ENCODE measurements around the gene REX1BD. TPM values are rescaled to one million over a fixed set of nuclear protein-coding genes. Genes with fewer than 3 reads are reported as not detected.

The REX1BD gene
- total and polyA plus RNA-seq, 10 of the 15 experiments (the other 5 are each of a cell fraction or from before 2014, with no cell fraction given) = 1.1 to 101 (median 35.0) TPM

GRCh38 chr19:18543814-18544475, 44.7 kb upstream of the REX1BD start (continued):
- TF ChIP-seq ZBTB4 (CRISPR knock-in tag; IDR thresholded peaks at IDR 0.05) (no peak), MYC (IDR thresholded peaks at IDR 0.05; ENCODE audit: insufficient read depth, insufficient read length, insufficient replicate concordance, low read length, severe bottlenecking) (no peak), EGR1 (IDR thresholded peaks at IDR 0.05; ENCODE audit: borderline replicate concordance in 1 of 2, low read depth in 2 of 2, low read length in 2 of 2) (no peak), MEF2B (IDR thresholded peaks at IDR 0.05; ENCODE audit: partially characterized antibody, poor library complexity, severe bottlenecking) (no peak), NKRF (conservative IDR thresholded peaks at IDR 0.05) (no peak), JUNB (IDR thresholded peaks at IDR 0.05) (no peak), ZBTB40 (IDR thresholded peaks at IDR 0.05; ENCODE audit: borderline replicate concordance) (no peak), SP1 (IDR thresholded peaks at IDR 0.05; ENCODE audit: low read depth, low read length) (peak; percentile 18), EED (IDR thresholded peaks at IDR 0.05; ENCODE audit: low read depth) (no peak), HDGF (IDR thresholded peaks at IDR 0.05) (peak; percentile 58; the same call in 1 of the 2 replicates), CHD1 (IDR thresholded peaks at IDR 0.05; ENCODE audit: low read depth, low read length) (no peak), PAX5 (IDR thresholded peaks at IDR 0.05; ENCODE audit: borderline replicate concordance, low read depth, low read length) (no peak), NR2C1 (IDR thresholded peaks at IDR 0.05) (no peak), BHLHE40 (IDR thresholded peaks at IDR 0.05; ENCODE audit: borderline replicate concordance in 1 of 2, low read depth in 2 of 2, low read length in 1 of 2) (peak in 1 of 2 experiments; percentile 40; a peak in 1 of 4 replicates), ELK1 (IDR thresholded peaks at IDR 0.05; ENCODE audit: low read depth, low read length) (0 out of 2 replicates have a peak, but pooled peaks have one; percentile 29), ETV6 (conservative IDR thresholded peaks at IDR 0.05 in 1 of 2, IDR thresholded peaks at IDR 0.05 in 1 of 2; ENCODE audit: borderline replicate concordance in 1 of 2, low read depth in 1 of 2) (no peak), ZNF207 (IDR thresholded peaks at IDR 0.05; ENCODE audit: borderline replicate concordance) (peak; percentile 79), SRF (IDR thresholded peaks at IDR 0.05; ENCODE audit: low read depth in 2 of 2, low read length in 2 of 2) (no peak)

All from GM12878 (cell line).